Stimulated activated CD8-positive, alpha-beta memory T cell treated with anti-CD3 and anti-CD28 coated beads, Interleukin-7, amount 100 ng/mL, for 24 hours (primary cell): ENCODE data around the gene DNAH10.

Source experiments
- DNase-seq: peaks from one replicate; pipeline ENCODE4 v3.0.0-alpha.2; 2020; ENCODE audit warnings: low read depth

The DNAH10 gene

GRCh38 chr12:123948796-123949769 is 187.0 kb downstream of the DNAH10 start:
- DNase-seq = no peak

- no peak for DNase-seq
These were observed 187.7 kb downstream of the DNAH10 start for GRCh38 chr12:123949770-123950165.

- no peak for DNase-seq
These were observed 188.6 kb downstream of the DNAH10 start for GRCh38 chr12:123950476-123951349.

- DNase-seq = no peak
These were observed 189.4 kb downstream of the DNAH10 start for GRCh38 chr12:123951467-123951866.

GRCh38 chr12:123952037-123952436 is 189.9 kb downstream of the DNAH10 start:
- no peak for DNase-seq

- DNase-seq = no peak
These were observed 192.7 kb downstream of the DNAH10 start for GRCh38 chr12:123954647-123955350.

- no peak for DNase-seq
These were observed 194.1 kb downstream of the DNAH10 start for GRCh38 chr12:123956249-123956648.

GRCh38 chr12:123957196-123957595 is 195.1 kb downstream of the DNAH10 start:
- DNase-seq = no peak

- no peak for DNase-seq
These were observed 196.4 kb downstream of the DNAH10 start for GRCh38 chr12:123958462-123958861.

GRCh38 chr12:123958876-123959275 is 196.8 kb downstream of the DNAH10 start:
- no peak for DNase-seq

GRCh38 chr12:123960029-123960735 is 198.1 kb downstream of the DNAH10 start:
- DNase-seq = no peak

GRCh38 chr12:123960856-123961255 is 198.8 kb downstream of the DNAH10 start:
- DNase-seq = no peak

- DNase-seq = no peak
These were observed 199.7 kb downstream of the DNAH10 start for GRCh38 chr12:123961585-123962345.

- no peak for DNase-seq
These were observed 200.4 kb downstream of the DNAH10 start for GRCh38 chr12:123962513-123962912.

- DNase-seq = no peak
These were observed 201.7 kb downstream of the DNAH10 start for GRCh38 chr12:123963821-123964220.

- DNase-seq = no peak
These were observed 203.3 kb downstream of the DNAH10 start for GRCh38 chr12:123965382-123965781.

GRCh38 chr12:123966596-123966995 is 204.5 kb downstream of the DNAH10 start:
- no peak for DNase-seq

GRCh38 chr12:123967121-123967586 is 205.1 kb downstream of the DNAH10 start:
- DNase-seq = no peak

GRCh38 chr12:123971449-123971769 is 209.3 kb downstream of the DNAH10 start:
- DNase-seq = no peak

- no peak for DNase-seq
These were observed 209.8 kb downstream of the DNAH10 start for GRCh38 chr12:123971770-123972456.
